Cardiac fibroblast (primary cell): ENCODE results near the gene CHRNA5.
"Not testable (repeated sequence)": the region's sequence is repeated elsewhere in the genome, so short reads cannot be mapped to it uniquely, and the experiment has no call there.

ENCODE experiments used
- DNase-seq, 2 donors: peaks; one replicate each; pipeline versions ENCODE4 v3.0.0 to v3.0.0-alpha.2; 2010; ENCODE audit warnings: low read depth in 2 of 2
- H3K4me3 ChIP-seq, 2 donors: replicated peaks in 1 of 2; 1 replicate in 1 of 2; 2 replicates in 1 of 2; pipeline ENCODE4 v1.5.1; 2011; ENCODE audit warnings: low read depth in 2 of 2, low read length in 2 of 2, mild to moderate bottlenecking in 2 of 2, moderate library complexity in 1 of 2
- CTCF ChIP-seq: IDR thresholded peaks from one replicate; pipeline ENCODE4 v1.5.1; 2011; ENCODE audit warnings: low read depth, mild to moderate bottlenecking, low read length, inconsistent platforms

Gene CHRNA5

GRCh38 chr15:78598348-78598747, 33.0 kb downstream of the CHRNA5 start:
- TF ChIP-seq CTCF: no peak
- H3K4me3 ChIP-seq: no peak overlapping the region
- DNase-seq: no peak

- DNase-seq: no peak
- no peak for TF ChIP-seq CTCF
- no peak overlapping the region for H3K4me3 ChIP-seq
Measured at GRCh38 chr15:78599189-78599588, 33.9 kb downstream of the CHRNA5 start.

GRCh38 chr15:78603467-78603866, 38.1 kb downstream of the CHRNA5 start:
- H3K4me3 ChIP-seq: no peak overlapping the region
- TF ChIP-seq CTCF: no peak
- DNase-seq: no peak

GRCh38 chr15:78604420-78604819, 39.1 kb downstream of the CHRNA5 start:
- H3K4me3 ChIP-seq: no peak overlapping the region
- DNase-seq: no peak
- TF ChIP-seq CTCF: no peak

- no peak for TF ChIP-seq CTCF
- no peak overlapping the region for H3K4me3 ChIP-seq
- no peak for DNase-seq
Measured at GRCh38 chr15:78605201-78605600, 39.9 kb downstream of the CHRNA5 start.

GRCh38 chr15:78605680-78606079, 40.4 kb downstream of the CHRNA5 start:
- no peak for DNase-seq
- H3K4me3 ChIP-seq: no peak overlapping the region
- no peak for TF ChIP-seq CTCF

GRCh38 chr15:78609551-78609950, 44.2 kb downstream of the CHRNA5 start:
- not testable (repeated sequence) for H3K4me3 ChIP-seq, DNase-seq
